Renal pelvis (tissue), 12 donors: Measurements from ENCODE around the gene ASRGL1. TPM values are rescaled to one million over a fixed set of nuclear protein-coding genes. Genes with fewer than 3 reads are reported as not detected.
A peak's percentile ranks its signal among the peaks of the same experiment; 100 is the strongest.
"Not testable (repeated sequence)": the region's sequence is repeated elsewhere in the genome, so short reads cannot be mapped to it uniquely, and the experiment has no call there.

Experiments used
- DNase-seq: peaks from one replicate; pipeline ENCODE4 v3.0.0-alpha.2; 2013
- long read RNA-seq, 16 experiments: transcript quantifications; one replicate each; lab custom pipeline, GENCODE V29; 2026
- polyA plus RNA-seq, 3 donors: library from polyadenylated mRNA; unstranded; fragments of 120-200 nt; gene quantifications; one replicate each; pipeline ENCODE4 v1.2.1, GENCODE V29; 2013; ENCODE audit not compliant: insufficient read length in 3 of 3

Gene ASRGL1
- polyA plus RNA-seq, result 10 to 100 TPM; 62.0 to 75.2 (median 74.6) TPM
- long read RNA-seq, donor 1, transcript ASRGL1-201 (7 exons, 2,182 nt), result major isoform, 15 of 51 reads
- long read RNA-seq, donor 1, partial matches to known transcripts, result 30 of 51 reads
- long read RNA-seq, donor 1, other reads (novel, unspliced or antisense), result 0 of 51 reads
- long read RNA-seq, donor 2, transcript ASRGL1-201 (7 exons, 2,182 nt), result major isoform, 22 of 46 reads
- long read RNA-seq, donor 2, partial matches to known transcripts, result 18 of 46 reads
- long read RNA-seq, donor 2, other reads (novel, unspliced or antisense), result 0 of 46 reads
- long read RNA-seq, donor 3, transcript ASRGL1-201 (7 exons, 2,182 nt), result major isoform, 13 of 22 reads
- long read RNA-seq, donor 3, partial matches to known transcripts, result 0 of 22 reads
- long read RNA-seq, donor 3, other reads (novel, unspliced or antisense), result 0 of 22 reads
- long read RNA-seq, donor 4, transcript ASRGL1-210 (4 exons, 639 nt), result minor isoform, 5 of 41 reads
- long read RNA-seq, donor 4, transcript ASRGL1-201 (7 exons, 2,182 nt), result major isoform, 7 of 41 reads
- long read RNA-seq, donor 4, partial matches to known transcripts, result 23 of 41 reads
- long read RNA-seq, donor 4, other reads (novel, unspliced or antisense), result 0 of 41 reads
- long read RNA-seq, donor 5, transcript ASRGL1-201 (7 exons, 2,182 nt), result major isoform, 5 of 18 reads
- long read RNA-seq, donor 5, partial matches to known transcripts, result 10 of 18 reads
- long read RNA-seq, donor 5, other reads (novel, unspliced or antisense), result 0 of 18 reads
- long read RNA-seq, donor 6, transcript ASRGL1-202 (7 exons, 2,270 nt), result minor isoform, 5 of 25 reads
- long read RNA-seq, donor 6, transcript ASRGL1-201 (7 exons, 2,182 nt), result major isoform, 13 of 25 reads
- long read RNA-seq, donor 6, partial matches to known transcripts, result 0 of 25 reads
- long read RNA-seq, donor 6, other reads (novel, unspliced or antisense), result 0 of 25 reads
- long read RNA-seq, donor 7, transcript ASRGL1-204 (2 exons, 642 nt), result minor isoform, 7 of 37 reads
- long read RNA-seq, donor 7, transcript ASRGL1-201 (7 exons, 2,182 nt), result major isoform, 24 of 37 reads
- long read RNA-seq, donor 7, partial matches to known transcripts, result 0 of 37 reads
- long read RNA-seq, donor 7, other reads (novel, unspliced or antisense), result 0 of 37 reads
- long read RNA-seq, donor 8, result 0 reads
- long read RNA-seq, donor 9, transcript ASRGL1-201 (7 exons, 2,182 nt), result major isoform, 13 of 21 reads
- long read RNA-seq, donor 9, partial matches to known transcripts, result 0 of 21 reads
- long read RNA-seq, donor 9, other reads (novel, unspliced or antisense), result 0 of 21 reads
- long read RNA-seq, donor 10, transcript ASRGL1-201 (7 exons, 2,182 nt), result major isoform, 16 of 20 reads
- long read RNA-seq, donor 10, partial matches to known transcripts, result 0 of 20 reads
- long read RNA-seq, donor 10, other reads (novel, unspliced or antisense), result 0 of 20 reads
- long read RNA-seq, donor 11, transcript ASRGL1-201 (7 exons, 2,182 nt), result major isoform, 6 of 12 reads
- long read RNA-seq, donor 11, partial matches to known transcripts, result 0 of 12 reads
- long read RNA-seq, donor 11, other reads (novel, unspliced or antisense), result 0 of 12 reads
- long read RNA-seq, donor 12, transcript ASRGL1-201 (7 exons, 2,182 nt), result major isoform, 19 of 35 reads
- long read RNA-seq, donor 12, partial matches to known transcripts, result 8 of 35 reads
- long read RNA-seq, donor 12, other reads (novel, unspliced or antisense), result 0 of 35 reads
- long read RNA-seq, donor 13, partial matches to known transcripts, result 0 of 9 reads
- long read RNA-seq, donor 13, other reads (novel, unspliced or antisense), result 0 of 9 reads
- long read RNA-seq, donor 14, result 0 reads
- long read RNA-seq, donor 15, transcript ASRGL1-201 (7 exons, 2,182 nt), result major isoform, 12 of 34 reads
- long read RNA-seq, donor 15, partial matches to known transcripts, result 9 of 34 reads
- long read RNA-seq, donor 15, other reads (novel, unspliced or antisense), result 0 of 34 reads
- long read RNA-seq, donor 16, transcript ASRGL1-202 (7 exons, 2,270 nt), result minor isoform, 5 of 24 reads
- long read RNA-seq, donor 16, transcript ASRGL1-201 (7 exons, 2,182 nt), result major isoform, 15 of 24 reads
- long read RNA-seq, donor 16, partial matches to known transcripts, result 0 of 24 reads
- long read RNA-seq, donor 16, other reads (novel, unspliced or antisense), result 0 of 24 reads

- peak; percentile 72 for DNase-seq
Measured at GRCh38 chr11:62337303-62338181, at the start of gene ASRGL1. ASRGL1 (plus strand) TSS chr11:62337448; CDS start chr11:62337978, 530 bp downstream.

GRCh38 chr11:62295504-62295903 lies 41.7 kb upstream of the ASRGL1 start:
- DNase-seq, result peak; percentile 64

- DNase-seq, result no peak
Measured at GRCh38 chr11:62298975-62299374, 38.3 kb upstream of the ASRGL1 start, which contains the start of gene SCGB1D4. SCGB1D4 (minus strand) TSS chr11:62299075; CDS start chr11:62299010, 65 bp downstream.

- no peak for DNase-seq
Measured at GRCh38 chr11:62306227-62306626, 31.0 kb upstream of the ASRGL1 start.

GRCh38 chr11:62307950-62308349 lies 29.3 kb upstream of the ASRGL1 start:
- no peak for DNase-seq

GRCh38 chr11:62309991-62310390 lies 27.3 kb upstream of the ASRGL1 start:
- no peak for DNase-seq

- DNase-seq, result no peak
Measured at GRCh38 chr11:62315431-62315830, 21.8 kb upstream of the ASRGL1 start.

GRCh38 chr11:62322524-62322923 lies 14.7 kb upstream of the ASRGL1 start:
- DNase-seq, result no peak

GRCh38 chr11:62324731-62325556 lies 12.3 kb upstream of the ASRGL1 start:
- peak; percentile 22 for DNase-seq

GRCh38 chr11:62325781-62326180 lies 11.5 kb upstream of the ASRGL1 start:
- DNase-seq, result not testable (repeated sequence)

GRCh38 chr11:62326719-62327118 lies 10.5 kb upstream of the ASRGL1 start:
- DNase-seq, result not testable (repeated sequence)

GRCh38 chr11:62327541-62327940 lies 9.7 kb upstream of the ASRGL1 start:
- DNase-seq, result not testable (repeated sequence)

GRCh38 chr11:62331264-62331663 lies 6.0 kb upstream of the ASRGL1 start:
- not testable (repeated sequence) for DNase-seq

- no peak for DNase-seq
Measured at GRCh38 chr11:62333768-62334167, 3.5 kb upstream of the ASRGL1 start.

- not testable (repeated sequence) for DNase-seq
Measured at GRCh38 chr11:62336949-62337302, 322 bp upstream of the ASRGL1 start.

GRCh38 chr11:62338218-62338617 lies 970 bp downstream of the ASRGL1 start:
- DNase-seq, result no peak

- peak; percentile 33 for DNase-seq
Measured at GRCh38 chr11:62340269-62340901, 3.1 kb downstream of the ASRGL1 start.
